ENCODE measurements around the gene MEGF11. TPM values are rescaled to one million over a fixed set of nuclear protein-coding genes. Genes with fewer than 3 reads are reported as not detected.

MEGF11 gene
- total RNA-seq, 1 experiment from 2014 or later = 0.34 TPM

GRCh38 chr15:65857718-65858402 lies 395.7 kb downstream of the MEGF11 start:
- no peak for DNase-seq (ENCODE audit: low read depth)

DNA sequence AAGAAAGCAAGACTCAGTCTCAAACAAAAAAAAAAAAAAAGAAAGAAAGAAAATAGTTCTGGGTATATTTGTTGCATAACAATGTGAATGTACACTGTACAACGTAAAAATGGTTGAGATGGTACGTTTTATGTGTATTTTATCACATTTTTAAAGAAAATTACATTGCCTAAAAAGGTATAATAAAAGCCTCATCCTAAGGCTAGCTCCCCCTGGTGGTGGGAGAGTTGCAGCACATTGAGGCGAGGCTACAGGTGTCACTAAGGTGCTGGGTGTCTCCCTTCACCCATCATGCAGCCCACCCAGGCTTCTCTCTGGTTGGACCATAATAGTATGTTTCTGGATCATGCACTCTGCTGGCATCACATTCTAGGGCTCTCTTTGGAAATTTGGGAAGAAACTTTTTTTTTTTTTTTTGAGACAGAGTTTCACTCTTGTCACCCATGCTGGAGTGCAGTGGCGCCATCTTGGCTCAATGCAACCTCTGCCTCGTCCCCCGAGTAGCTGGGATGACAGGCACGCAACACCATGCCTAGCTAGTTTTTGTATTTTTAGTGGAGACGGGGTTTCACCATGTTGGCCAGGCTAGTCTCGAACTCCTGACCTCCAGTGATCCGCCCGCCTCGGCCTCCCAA lies 396.6 kb downstream of the MEGF11 start:
- peak; percentile 60 for DNase-seq (ENCODE audit: low read depth)

GRCh38 chr15:65851981-65852380 lies 401.6 kb downstream of the MEGF11 start:
- no peak for DNase-seq (ENCODE audit: low read depth)

DNA sequence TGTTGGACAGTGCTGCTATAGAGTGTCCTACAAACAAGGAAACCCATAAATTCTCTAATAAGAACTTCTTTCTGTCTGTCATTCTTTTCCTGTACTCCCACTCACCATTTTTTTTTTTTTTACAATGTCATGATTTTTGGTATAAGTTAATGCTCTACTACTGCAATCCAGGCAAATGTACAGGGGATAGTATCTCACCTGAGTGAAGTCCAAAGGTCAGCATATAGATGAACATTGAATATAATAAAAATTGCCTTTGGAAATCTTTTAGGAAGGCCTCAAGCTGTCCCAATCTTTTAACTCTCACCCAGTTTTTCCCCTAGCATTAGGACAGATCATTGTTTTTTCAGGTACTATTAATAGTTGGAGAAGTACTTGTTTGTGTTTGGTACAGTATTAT lies 405.6 kb downstream of the MEGF11 start:
- DNase-seq (ENCODE audit: low read depth) = no peak

- no peak for DNase-seq (ENCODE audit: low read depth)
Observed at GRCh38 chr15:65845826-65846519, 407.6 kb downstream of the MEGF11 start.

Other genes with a start within 250 kb of the MEGF11 start
- 11.9 and 15.5 TPM in 2 replicates for gene DIS3L, start 39.8 kb upstream of the MEGF11 start, total RNA-seq (2014; rRNA removed; shearing (Covaris generic))
- gene TIPIN, start 102.9 kb upstream of the MEGF11 start, total RNA-seq (2014; rRNA removed; shearing (Covaris generic)) = 23.4 and 58.0 TPM in 2 replicates
- gene MAP2K1, start 133.2 kb upstream of the MEGF11 start, total RNA-seq (2014; rRNA removed; shearing (Covaris generic)) = 30.7 and 47.9 TPM in 2 replicates
- gene SNAPC5, start 244.0 kb upstream of the MEGF11 start, total RNA-seq (2014; rRNA removed; shearing (Covaris generic)) = 37.5 and 39.1 TPM in 2 replicates